HTR-8/SVneo (cell line): ENCODE results near the gene SHROOM3.

Experiments
- DNase-seq: peaks from one replicate; pipeline ENCODE4 v3.0.0; 2011; ENCODE audit warnings: low spot score, mixed read lengths; ENCODE audit not compliant: insufficient read length
- FAIRE-seq: peaks from 2 replicates; lab custom pipeline; 2011; peaks lifted over from hg19 to GRCh38; lab: Jason Lieb, UNC

The SHROOM3 gene

DNA sequence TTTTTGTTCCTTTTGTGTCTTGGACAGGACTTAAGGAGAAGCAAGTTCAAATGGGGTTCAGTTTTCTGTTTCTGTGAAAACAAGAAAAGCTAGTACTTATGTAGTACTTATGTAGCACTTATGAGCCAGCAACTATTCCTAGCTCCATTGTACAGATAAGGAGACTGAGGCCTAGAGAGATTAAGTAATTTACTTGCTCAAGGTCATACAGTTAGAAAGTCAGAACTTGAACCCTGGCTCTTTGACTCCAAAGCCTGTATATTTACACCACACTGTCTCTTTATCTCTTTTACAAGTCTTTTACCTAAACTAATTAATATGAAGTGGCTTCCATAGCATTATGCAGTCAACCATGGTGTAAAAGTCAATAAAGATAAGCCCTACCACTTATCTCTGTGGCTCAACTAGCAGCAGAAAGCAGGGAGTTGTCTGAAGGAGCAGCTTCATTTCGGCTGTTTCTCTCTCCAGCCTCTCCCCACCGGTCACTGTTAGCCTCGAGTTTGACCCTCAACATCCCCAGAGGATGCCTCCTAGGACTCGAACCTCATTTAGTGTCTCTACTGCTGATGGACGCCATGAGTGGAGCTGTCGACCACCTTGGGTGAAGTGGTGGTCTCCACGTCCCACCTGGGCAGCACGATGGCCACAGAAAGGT is 209.9 kb downstream of the SHROOM3 start:
- no peak for FAIRE-seq
- DNase-seq, result no peak

DNA sequence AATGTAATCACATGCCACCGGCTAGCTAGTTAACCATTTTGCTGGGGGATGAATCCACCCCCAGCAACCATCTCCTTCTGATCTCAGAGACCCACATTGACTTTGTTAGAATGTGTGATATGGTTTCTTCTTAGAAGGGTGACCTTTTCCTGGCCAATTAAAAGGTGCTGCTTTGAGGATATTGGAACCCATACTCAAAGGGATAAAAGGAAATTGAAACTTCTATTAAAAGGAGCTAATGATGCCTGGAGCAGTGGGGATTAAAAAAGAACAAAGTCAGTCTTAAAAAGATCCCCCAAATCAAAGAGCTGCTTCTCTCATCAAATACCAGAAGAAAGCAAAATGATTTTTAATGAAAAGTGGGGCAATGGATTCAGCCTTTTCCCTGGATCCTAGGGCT is 214.1 kb downstream of the SHROOM3 start:
- FAIRE-seq (no peak), DNase-seq (no peak)

DNA sequence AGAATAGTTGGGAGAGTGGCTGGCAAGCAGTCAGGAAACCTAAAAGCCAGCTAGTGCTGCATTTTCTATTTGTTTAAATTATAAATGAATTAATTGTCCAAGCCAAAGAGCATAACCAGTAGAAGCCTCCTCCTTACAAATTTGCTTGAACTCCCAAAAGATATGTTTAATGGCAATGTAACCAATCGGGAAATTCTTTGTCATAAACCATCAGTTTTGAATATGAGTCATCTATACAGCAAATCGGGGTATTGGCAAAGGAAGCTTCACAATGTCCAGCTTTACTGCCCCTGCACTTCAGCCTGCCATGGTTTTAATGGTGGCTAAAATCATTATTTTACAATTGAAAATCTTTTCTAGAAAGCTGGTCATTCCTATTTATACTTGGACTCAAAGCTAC is 216.6 kb downstream of the SHROOM3 start:
- FAIRE-seq (no peak), DNase-seq (no peak)

DNA sequence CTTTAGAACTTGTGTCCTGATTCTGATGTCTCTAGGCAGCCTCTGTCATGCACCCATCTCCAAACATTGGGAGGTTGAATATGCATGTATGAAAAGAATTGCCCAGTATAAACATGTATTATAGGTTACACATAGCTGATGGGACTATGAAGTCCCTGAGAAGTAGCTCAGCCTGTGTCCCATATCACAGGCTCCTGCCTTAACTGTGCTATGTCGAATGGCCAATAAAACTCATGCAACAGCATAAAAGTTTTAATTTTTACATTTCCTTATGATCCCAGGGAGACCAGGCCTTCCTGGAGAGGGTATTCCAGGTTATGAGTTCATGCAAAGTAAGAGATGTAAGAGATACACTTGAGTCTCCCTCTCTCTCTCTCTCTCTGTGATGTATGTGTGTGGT is 217.4 kb downstream of the SHROOM3 start:
- DNase-seq (no peak), FAIRE-seq (no peak)

DNA sequence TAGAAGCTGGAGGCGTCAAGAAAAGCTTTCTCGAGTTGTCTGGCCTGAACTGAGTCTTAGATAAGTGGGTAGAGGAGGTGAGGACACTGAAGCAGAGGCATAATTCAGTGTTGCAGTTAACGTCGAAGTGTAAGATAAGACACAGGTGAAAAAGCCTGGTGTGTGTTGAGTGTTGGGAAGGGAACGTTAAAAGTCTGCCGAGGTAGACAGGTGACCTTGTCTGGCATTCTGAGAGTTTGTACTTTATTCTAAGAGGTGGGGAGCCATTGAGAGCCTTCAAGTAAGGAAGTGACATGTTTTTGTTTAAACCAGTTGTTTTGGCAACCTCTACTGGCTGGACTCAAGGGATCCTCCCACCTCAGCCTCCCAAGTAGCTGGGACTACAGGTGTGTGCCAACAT is 219.1 kb downstream of the SHROOM3 start:
- FAIRE-seq (no peak), DNase-seq (no peak)

DNA sequence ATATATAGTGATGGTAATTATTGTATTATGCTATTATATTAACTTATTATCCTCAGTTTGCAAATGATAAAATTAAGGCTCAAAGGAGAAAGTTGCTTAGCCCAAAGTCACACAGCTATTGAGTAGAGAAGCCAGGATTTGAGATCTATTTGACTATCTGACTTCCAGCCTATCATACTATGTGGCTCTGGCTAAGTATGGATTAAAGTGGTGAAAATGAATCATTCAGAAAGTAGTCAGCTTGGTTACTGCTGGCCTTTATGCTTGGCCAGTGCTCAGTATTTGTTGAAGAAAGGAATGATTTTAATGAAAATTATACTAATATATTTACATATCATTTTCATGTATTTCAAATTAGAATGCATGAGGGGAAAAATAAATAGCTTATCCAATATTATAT is 219.8 kb downstream of the SHROOM3 start:
- DNase-seq (no peak), FAIRE-seq (no peak)

DNA sequence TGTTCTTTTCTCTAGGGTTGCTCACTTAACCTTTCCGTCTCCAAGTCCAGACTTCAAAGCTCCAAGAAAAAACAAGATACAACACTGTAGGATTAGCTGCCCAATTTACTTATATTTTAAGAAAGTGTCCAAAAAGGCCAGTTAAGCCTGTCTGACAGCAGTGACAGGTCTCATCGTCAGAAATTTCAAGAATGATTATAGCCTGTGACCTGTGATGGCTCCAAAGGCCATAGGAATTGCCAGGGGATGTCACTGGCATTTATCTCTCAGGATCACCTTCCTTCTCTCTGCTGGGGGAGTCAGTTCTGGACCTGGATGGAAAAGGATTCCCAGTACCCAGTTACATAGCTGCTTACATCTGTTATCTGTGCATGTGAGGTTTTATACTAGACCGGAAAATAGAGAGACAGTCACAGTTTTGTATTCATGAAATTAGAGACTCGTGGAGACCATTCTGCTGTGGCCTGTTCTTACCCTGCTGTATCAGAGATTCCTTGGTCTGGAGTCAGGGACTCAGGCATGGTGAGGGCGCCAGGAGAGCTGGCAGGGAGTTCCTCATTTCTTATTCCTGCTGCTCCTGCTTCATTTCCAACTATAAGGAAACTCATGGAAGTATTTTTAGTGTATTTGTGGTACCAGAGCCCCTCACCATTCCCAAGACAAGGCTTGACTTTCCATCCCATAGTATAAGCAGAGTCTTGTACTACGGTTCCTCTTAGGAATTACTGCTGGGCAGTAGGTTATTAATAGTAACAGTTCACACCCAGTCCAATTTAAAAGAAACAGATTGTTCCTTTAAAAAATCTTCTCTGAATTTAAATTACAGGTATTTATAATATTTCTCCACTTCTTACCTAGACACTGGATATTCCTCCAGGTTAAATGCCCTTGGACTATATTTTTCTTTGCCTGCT is 220.8 kb downstream of the SHROOM3 start:
- DNase-seq (no peak), FAIRE-seq (no peak)

DNA sequence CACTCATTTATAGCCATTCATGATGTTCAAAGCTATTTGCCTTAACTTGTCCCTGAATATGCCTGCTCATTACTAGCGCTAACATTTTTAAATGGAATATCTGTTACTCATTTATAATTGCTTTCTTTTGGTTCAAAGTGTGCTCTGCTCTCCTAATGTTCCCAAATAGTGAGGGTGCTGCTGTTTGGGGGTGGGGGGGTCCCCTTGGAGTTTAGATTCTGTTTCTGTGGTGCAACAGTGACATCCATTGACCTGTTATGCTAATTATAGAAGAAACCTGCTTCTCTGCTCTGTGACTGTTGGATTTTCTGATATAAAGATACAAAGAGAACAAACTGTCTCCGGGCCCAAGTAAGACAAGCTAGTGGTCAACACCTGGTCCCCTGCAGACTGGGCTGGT is 222.4 kb downstream of the SHROOM3 start:
- DNase-seq (no peak), FAIRE-seq (no peak)

DNA sequence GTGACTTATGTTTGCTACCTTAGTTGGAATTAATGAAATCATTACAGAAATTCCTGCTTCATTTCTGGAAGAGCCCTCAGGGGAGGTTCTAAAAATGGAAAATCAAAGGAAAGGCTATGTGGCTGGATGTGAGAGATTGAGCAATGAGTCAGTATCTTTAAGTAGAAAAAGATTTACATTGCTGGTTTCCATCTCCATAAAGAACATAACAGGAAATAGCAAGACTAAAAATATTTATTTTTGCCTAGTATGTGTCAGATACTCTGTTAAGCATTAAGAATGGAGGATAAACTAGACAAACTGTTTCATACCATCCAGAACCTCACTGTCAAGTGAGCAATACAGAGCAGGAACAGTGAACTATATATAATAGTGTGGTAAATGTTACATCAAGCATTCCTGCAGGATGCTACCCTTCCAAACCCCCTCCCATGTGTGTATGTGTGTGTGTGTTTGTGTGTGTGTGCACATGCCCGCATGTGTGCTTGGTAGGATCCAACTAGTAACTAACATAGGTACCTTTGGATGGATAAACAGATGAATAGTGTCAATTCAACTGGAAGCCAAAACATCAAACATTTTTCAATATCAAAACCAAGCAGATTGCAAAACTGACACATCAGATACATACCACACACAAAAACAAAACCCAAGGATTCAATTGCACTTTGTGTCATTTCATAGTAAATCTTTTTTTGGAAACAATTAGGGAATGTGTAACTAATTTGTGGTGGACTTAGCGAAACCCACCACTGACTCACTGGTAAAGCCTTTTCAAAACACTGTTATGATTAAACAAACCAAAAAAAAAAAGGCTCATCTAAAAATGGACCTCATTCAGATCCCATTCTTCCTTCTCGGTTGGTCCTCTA is 223.4 kb downstream of the SHROOM3 start:
- no peak for FAIRE-seq
- DNase-seq, result peak; percentile 14

DNA sequence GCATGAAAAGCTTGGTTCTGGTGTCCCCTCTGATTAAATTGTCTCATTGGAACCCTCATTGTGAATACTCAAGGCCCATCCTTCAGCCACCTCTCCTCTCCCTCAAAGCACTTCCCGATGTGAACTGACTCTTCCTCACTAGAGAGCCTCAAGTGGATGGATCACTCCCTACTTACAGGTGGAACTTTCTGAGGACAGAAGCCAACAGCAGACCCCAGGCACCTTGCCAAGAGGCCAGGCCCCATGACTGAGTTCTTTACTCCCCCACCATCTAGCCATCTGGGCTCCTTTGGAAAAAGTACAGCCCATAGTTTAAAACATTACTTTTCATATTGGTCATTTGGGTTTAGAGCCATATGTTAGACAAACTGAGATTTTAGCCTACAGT is 224.1 kb downstream of the SHROOM3 start:
- DNase-seq (no peak), FAIRE-seq (no peak)

DNA sequence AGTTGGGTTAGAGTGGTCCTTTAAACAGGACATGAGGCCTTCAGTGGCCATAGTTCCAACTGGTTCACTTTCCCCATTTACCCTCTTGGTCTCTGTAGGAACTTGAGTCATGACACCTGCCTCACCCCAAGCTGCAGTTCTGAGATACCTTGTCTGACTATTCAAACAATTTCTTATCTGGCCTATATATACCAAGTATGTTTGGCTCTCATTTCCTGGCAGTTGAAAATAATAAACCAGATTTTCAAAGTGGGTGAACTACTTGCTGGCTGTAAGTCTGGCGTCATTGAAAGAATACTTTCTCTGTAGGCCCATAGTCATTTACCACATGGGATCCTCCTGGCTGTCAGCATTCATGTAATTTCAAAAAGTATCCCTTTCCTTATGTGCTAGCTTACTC is 228.8 kb downstream of the SHROOM3 start:
- FAIRE-seq (no peak), DNase-seq (no peak)

DNA sequence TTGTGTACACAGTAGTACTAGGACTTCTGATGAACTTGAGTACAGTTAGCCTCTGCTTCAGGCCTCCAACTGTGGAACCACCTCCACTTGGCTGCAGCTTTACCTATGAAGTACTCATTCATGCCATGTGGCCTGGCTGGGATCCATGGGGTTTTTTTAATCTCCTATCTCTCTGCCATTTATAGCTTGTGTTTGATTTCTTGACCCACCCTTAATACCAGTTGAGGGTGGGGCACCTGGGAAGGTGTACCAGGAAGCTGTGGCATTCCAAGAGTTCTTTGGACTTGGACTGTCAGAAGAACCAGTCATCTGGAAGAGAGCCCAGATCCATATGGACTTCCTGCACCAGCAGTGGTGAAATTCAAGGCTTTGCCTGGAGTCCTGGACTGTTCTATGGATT is 230.1 kb downstream of the SHROOM3 start:
- FAIRE-seq, result no peak

DNA sequence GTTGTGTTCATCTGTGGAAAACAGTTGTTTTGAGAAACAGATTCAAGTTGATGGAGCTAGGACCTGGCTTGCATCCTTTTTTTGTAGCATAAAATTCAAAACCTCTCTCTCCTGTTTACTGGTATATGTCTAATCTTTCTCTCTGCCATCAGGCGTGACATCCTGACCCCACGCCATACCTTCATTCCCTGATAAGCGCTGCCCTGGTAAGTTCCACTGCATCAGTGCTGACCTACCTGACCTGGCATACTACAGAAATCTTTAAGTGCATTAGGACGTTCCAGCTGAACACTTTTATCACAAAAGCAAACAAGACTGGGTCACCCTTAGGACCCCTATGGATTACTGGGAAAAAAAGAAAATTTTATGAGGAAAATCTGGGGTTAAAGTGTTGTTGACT is 230.7 kb downstream of the SHROOM3 start:
- DNase-seq (no peak), FAIRE-seq (no peak)

More for the DNA sequence above, 230.1 kb downstream of the SHROOM3 start:
- DNase-seq, result no peak

DNA sequence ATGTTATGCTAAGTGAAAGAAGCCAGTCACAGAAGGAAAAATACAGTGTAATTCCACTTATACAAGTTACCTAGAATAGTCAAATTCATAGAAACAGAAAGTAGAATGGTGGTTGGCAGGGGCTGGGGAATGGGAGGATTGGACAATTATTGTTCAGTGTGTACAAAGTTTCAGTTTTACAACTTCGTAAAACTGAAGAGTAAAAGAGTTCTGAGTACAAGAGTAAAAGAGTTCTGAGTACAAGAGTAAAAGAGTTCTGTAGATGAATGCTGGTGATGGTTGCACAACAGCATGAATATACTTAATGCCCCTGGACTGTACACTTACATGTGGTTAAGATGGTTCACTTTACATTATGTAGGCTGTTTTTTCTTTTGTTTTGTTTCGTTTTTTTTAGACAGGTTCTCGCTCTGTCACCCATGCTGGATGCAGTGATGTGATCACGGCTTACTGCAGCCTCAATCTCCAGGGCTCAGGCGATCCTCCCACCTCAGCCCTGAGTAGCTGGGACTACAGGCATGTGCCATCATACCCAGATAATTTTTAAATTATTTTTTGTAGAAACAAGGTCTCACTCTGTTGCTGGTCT is 232.0 kb downstream of the SHROOM3 start:
- DNase-seq (no peak), FAIRE-seq (no peak)

DNA sequence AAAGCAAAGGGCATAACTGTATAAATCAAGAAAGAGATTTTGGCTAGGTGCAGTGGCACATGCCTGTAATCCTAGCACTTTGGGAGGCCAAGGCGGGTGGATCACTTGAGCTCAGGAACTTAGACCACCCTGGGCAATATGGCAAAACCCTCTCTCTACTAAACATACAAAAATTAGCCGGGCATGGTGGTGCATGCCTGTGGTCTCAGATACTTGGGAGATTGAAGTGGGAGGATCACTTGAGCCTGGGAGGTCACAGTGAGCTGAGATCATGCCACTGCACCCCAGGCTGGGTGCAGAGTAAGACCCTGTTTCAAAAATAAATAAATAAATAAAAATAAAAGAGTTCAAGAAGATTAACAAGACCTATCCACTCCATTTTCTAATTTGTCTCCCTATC is 235.6 kb downstream of the SHROOM3 start:
- DNase-seq, result no peak
- no peak for FAIRE-seq

DNA sequence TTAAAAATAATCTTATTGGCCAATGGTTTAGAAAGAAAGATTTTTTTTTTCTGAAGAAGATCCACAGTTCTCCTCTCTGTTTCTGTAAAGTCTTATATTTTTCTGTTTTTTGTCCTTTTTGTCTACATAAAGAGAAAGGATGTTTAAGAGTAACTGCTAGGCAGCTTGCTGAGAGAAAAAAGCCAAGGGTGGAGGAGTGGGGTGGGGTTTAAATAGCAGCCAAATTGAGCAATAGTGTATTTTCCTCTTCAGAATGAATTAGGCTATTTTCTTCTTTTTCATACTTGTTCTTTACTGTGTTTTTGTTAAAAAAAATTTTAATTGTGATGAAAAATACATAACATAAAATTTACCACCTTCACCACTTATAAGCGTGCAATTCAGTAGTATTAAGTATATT is 238.3 kb downstream of the SHROOM3 start:
- DNase-seq (no peak), FAIRE-seq (no peak)

DNA sequence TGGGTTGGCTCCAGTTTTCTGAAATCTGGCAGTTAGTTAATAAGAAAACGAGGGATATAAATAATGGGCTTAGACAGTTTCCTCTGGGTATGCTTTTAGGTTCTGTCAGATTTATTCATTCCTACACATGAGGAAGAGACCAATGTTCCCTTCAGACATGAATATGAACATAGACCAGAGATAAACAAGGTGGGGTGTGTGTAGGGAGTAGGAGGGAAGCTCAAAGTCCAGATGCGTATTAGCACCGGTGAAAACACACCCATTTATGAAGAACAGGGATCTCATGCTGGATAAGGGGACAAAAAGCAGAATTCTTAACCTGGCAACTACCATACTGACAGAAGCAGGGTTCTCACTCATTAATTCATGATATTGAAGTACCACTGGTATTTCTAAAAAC is 240.0 kb downstream of the SHROOM3 start:
- no peak for DNase-seq
- FAIRE-seq, result no peak

DNA sequence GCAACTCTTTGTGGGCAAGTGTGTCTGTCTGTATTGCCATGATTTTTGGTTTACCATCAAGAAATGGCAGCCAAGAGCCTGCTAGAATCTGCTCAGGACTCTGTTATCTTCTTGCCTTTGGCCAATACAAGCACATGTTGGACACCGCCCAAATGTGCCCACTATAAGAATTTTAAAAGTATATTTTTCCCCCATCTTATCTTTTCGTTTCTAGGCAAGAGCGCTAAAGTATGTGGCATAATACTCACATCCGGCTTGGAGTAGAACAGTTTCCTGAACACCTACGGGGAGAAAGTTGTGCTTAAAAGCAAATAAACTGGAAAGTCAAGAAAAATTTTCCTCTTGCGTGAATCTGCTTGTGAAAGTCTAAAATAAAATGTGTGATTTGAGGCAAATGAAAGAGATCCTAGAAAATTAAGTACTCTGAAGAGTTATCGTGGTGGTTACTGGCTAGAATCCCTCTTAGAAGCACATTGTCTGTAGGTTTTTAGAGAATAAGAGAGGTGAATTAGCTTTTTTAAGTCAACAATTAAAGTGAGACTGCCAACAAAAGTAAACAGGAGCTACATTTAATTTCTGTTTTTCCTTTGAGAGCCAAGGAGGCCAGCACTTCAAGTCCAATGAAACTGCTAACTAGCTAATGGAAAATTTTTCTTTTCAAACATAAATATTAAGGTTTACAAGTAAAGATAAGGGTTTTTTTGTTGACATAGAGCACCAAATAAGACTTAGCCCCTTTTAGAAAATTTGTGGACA is 242.7 kb downstream of the SHROOM3 start:
- no peak for DNase-seq
- FAIRE-seq, result no peak

DNA sequence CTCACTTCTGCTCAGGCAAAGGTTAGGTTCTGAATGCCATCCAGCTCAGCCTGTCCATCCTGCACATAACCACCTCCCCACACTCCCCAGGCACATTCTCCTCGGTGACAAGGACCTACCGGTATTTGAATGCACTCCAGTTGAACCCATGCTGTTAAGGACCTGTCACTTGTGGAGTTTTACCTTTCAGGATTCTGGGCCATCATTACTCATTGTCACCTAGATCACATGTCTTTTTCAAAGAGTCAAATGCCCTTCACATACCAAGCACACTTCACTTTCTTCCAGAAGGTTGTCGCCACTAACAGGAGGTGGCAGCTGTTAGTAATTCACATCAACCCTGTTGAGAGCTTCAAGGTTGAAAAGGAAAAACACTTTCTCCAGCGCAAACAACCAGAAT is 244.7 kb downstream of the SHROOM3 start:
- FAIRE-seq (no peak), DNase-seq (no peak)

DNA sequence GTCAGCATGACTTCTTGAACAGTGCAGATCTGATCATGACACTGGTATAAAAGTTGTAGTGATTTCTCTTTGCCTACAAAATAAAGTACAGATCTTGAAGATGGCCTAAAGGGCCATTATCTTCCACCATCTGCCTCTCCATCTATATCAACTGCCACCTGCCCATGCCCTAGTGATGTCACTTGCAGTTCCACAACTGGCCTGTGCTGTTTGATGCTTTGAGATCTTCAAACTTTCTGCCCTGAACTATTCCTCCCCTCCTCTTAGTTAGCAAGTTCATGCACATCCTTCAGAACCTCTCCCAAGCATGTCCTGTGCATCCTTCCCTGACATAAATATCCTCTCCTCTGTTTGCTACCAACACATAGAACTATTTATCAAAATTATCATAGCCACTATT is 245.9 kb downstream of the SHROOM3 start:
- no peak for DNase-seq
- no peak for FAIRE-seq
